Neutrophil (primary cell): ENCODE measurements around the gene TRIM22.
"Not testable (repeated sequence)": the region's sequence is repeated elsewhere in the genome, so short reads cannot be mapped to it uniquely, and the experiment has no call there.

Source experiments
- H3K27ac ChIP-seq: fragments of 200-600 bp; sonication (generic); 2 replicates; pipeline ENCODE4 v1.5.1; 2016; ENCODE audit warnings: mild to moderate bottlenecking, moderate library complexity
- H3K27me3 ChIP-seq: fragments of 200-600 bp; sonication (generic); 2 replicates; pipeline ENCODE4 v1.6.0; 2016; ENCODE audit warnings: mild to moderate bottlenecking
- H3K36me3 ChIP-seq: fragments of 200-600 bp; sonication (generic); 2 replicates; pipeline ENCODE4 v1.5.1; 2017
- H3K4me1 ChIP-seq, 2 experiments: fragments of 200-600 bp in 1 of 2; sonication (generic) in 1 of 2; 1 replicate in 1 of 2; 2 replicates in 1 of 2; pipeline versions ENCODE4 v1.5.1 to v1.6.1; 2013 to 2016; ENCODE audit warnings: low read depth in 1 of 2, low read length in 1 of 2, mild to moderate bottlenecking in 1 of 2, moderate library complexity in 1 of 2; ENCODE audit not compliant: control insufficient read depth in 1 of 2, insufficient read depth in 1 of 2
- H3K4me3 ChIP-seq, 2 experiments: fragments of 200-600 bp in 1 of 2; sonication (generic) in 1 of 2; 1 replicate in 1 of 2; 2 replicates in 1 of 2; pipeline ENCODE4 v1.5.1; 2013 to 2016; ENCODE audit warnings: low read depth in 1 of 2, low read length in 1 of 2, mild to moderate bottlenecking in 1 of 2, moderate library complexity in 1 of 2
- H3K9me3 ChIP-seq: fragments of 200-600 bp; sonication (generic); 2 replicates; pipeline ENCODE4 v1.5.1; 2016
- CTCF ChIP-seq: fragments of 200-600 bp; sonication (generic); IDR thresholded peaks from 2 replicates; pipeline ENCODE4 v1.5.1; 2016; ENCODE audit warnings: antibody characterized with exemption

Gene TRIM22

GRCh38 chr11:5689551-5689983 lies at the start of gene TRIM22:
Gene TRIM22 (plus strand): TSS chr11:5689790. CDS start chr11:5696233, 6,443 bp downstream.
- Histone ChIP-seq H3K4me1 (peaks cover 46 to 48% of the 10 kb centered on the region in 2 experiments), H3K4me3 (peak within 1 kb of the TSS; percentile 53 to 73), H3K36me3 (no peaks in the 10 kb centered on the region), H3K9me3 (no peaks in the 10 kb centered on the region), H3K27ac (peak within 1 kb of the TSS; percentile 84), H3K27me3 (no peaks in the 10 kb centered on the region)
- TF ChIP-seq CTCF = no peak

- no peaks in the 10 kb centered on the region for H3K4me1 ChIP-seq
- no peak overlapping the region for H3K27ac ChIP-seq
- no peak overlapping the region for H3K4me3 ChIP-seq
- no peak for TF ChIP-seq CTCF
- peaks cover 57% of the 10 kb centered on the region for H3K36me3 ChIP-seq
- no peaks in the 10 kb centered on the region for H3K27me3 ChIP-seq
- H3K9me3 ChIP-seq = no peaks in the 10 kb centered on the region
These were observed 49.6 kb upstream of the TRIM22 start for GRCh38 chr11:5639953-5640352.

- Histone ChIP-seq H3K27me3 (no peaks in the 10 kb centered on the region), H3K4me1 (no peaks in the 10 kb centered on the region), H3K27ac (no peak overlapping the region), H3K9me3 (no peaks in the 10 kb centered on the region), H3K36me3 (peaks cover 35% of the 10 kb centered on the region), H3K4me3 (no peak overlapping the region)
- TF ChIP-seq CTCF = no peak
These were observed 46.0 kb upstream of the TRIM22 start for GRCh38 chr11:5643585-5643984.

GRCh38 chr11:5646139-5646538 lies 43.5 kb upstream of the TRIM22 start:
- Histone ChIP-seq H3K27ac (no peak overlapping the region), H3K9me3 (no peaks in the 10 kb centered on the region), H3K36me3 (peaks cover 34% of the 10 kb centered on the region), H3K27me3 (no peaks in the 10 kb centered on the region), H3K4me3 (no peak overlapping the region), H3K4me1 (no peaks in the 10 kb centered on the region)
- no peak for TF ChIP-seq CTCF

GRCh38 chr11:5655474-5655873 lies 34.1 kb upstream of the TRIM22 start:
- Histone ChIP-seq H3K27ac (no peak overlapping the region), H3K9me3 (no peaks in the 10 kb centered on the region), H3K27me3 (no peaks in the 10 kb centered on the region), H3K4me1 (no peaks in the 10 kb centered on the region), H3K36me3 (no peaks in the 10 kb centered on the region), H3K4me3 (no peak overlapping the region)
- no peak for TF ChIP-seq CTCF

GRCh38 chr11:5656956-5657355 lies 32.6 kb upstream of the TRIM22 start:
- not testable (repeated sequence) for H3K9me3 ChIP-seq, H3K27ac ChIP-seq, H3K4me1 ChIP-seq

More at GRCh38 chr11:5656956-5657355, 32.6 kb upstream of the TRIM22 start:
- H3K27me3 ChIP-seq, H3K36me3 ChIP-seq, H3K4me3 ChIP-seq: not testable (repeated sequence)
